Measurements from ENCODE around the gene C8B.

DNA sequence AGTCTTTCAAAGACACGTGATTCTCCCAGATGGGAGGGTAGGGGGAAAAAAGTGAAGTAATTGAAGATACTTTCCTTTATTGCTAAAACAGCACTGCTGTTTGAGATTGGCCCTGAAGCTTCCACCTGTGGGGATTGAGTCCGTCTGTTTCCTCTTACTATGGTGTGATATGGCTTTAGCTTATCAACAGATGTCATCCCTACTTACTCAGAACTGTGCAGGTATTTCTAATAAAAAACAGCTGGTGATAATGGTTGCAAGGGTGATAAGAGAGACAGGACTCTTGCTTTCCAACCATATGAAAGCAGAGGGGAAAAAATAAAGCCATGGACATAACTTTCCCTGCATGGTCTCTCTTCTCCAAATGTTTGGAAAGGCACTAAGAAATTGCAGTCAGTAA lies 41.7 kb upstream of the C8B start:
- TF ChIP-seq EP300 (IDR thresholded peaks at IDR 0.05) (no peak), POLR2A (IDR thresholded peaks at IDR 0.05) (no peak)

Data from tibial nerve (tissue), 3 donors.